Dendritic cell treated with granulocyte-macrophage colony-stimulating factor and Interleukin-4, amounts not matched to agents 40 ng/mL and 50 ng/mL, for 4 days (primary cell): Measurements from ENCODE around the gene EXOC3L4.

ENCODE experiments used
- H3K27ac Mint-ChIP-seq: one replicate; pipeline ENCODE4 v1.8.0; 2022; ENCODE audit warnings: mild to moderate bottlenecking, mixed read lengths
- H3K27me3 Mint-ChIP-seq: one replicate; pipeline ENCODE4 v1.8.0; 2022; ENCODE audit warnings: mild to moderate bottlenecking, mixed read lengths
- H3K36me3 Mint-ChIP-seq: one replicate; pipeline ENCODE4 v1.8.0; 2022; ENCODE audit warnings: low read depth, mixed read lengths
- H3K4me1 Mint-ChIP-seq: one replicate; pipeline ENCODE4 v1.8.0; 2022; ENCODE audit warnings: low read depth, mixed read lengths
- H3K4me3 Mint-ChIP-seq: one replicate; pipeline ENCODE4 v1.8.0; 2022; ENCODE audit warnings: mild to moderate bottlenecking, moderate library complexity, mixed read lengths
- H3K9me3 Mint-ChIP-seq: one replicate; pipeline ENCODE4 v1.8.0; 2022; ENCODE audit warnings: mixed read lengths
- intact Hi-C: fragments of 100-400 bp; cut with micrococcal nuclease; formaldehyde crosslinking; loops from one replicate; pipeline ENCODE4 v1.15.0; 2022

The EXOC3L4 gene

GRCh38 chr14:103093856-103094405, 594 bp upstream of the EXOC3L4 start:
- H3K9me3 Mint-ChIP-seq, result no peaks in the 10 kb centered on the region
- H3K27ac Mint-ChIP-seq, result no peak overlapping the region
- peaks cover 52% of the 10 kb centered on the region for H3K27me3 Mint-ChIP-seq
- H3K4me1 Mint-ChIP-seq, result peaks cover 23% of the 10 kb centered on the region
- no peaks in the 10 kb centered on the region for H3K36me3 Mint-ChIP-seq
- intact Hi-C loops, result no loop called here
- H3K4me3 Mint-ChIP-seq, result no peak overlapping the region

GRCh38 chr14:103095210-103095778, 769 bp downstream of the EXOC3L4 start:
- Mint-ChIP-seq H3K9me3 (no peaks in the 10 kb centered on the region), H3K27me3 (peaks cover 46% of the 10 kb centered on the region), H3K27ac (no peak overlapping the region), H3K4me1 (peaks cover 23% of the 10 kb centered on the region), H3K4me3 (no peak overlapping the region), H3K36me3 (no peaks in the 10 kb centered on the region)
- intact Hi-C loops, result no loop called here

GRCh38 chr14:103096387-103096786, 1.9 kb downstream of the EXOC3L4 start:
- Mint-ChIP-seq H3K4me1 (peaks cover 17% of the 10 kb centered on the region), H3K27ac (no peak overlapping the region), H3K27me3 (peaks cover 48% of the 10 kb centered on the region), H3K36me3 (no peaks in the 10 kb centered on the region), H3K4me3 (no peak overlapping the region), H3K9me3 (no peaks in the 10 kb centered on the region)
- intact Hi-C loops, result no loop called here

- no peaks in the 10 kb centered on the region for H3K9me3 Mint-ChIP-seq
- peaks cover 53% of the 10 kb centered on the region for H3K27me3 Mint-ChIP-seq
- no peak overlapping the region for H3K4me3 Mint-ChIP-seq
- intact Hi-C loops, result no loop called here
- peaks cover 12% of the 10 kb centered on the region for H3K4me1 Mint-ChIP-seq
- no peak overlapping the region for H3K27ac Mint-ChIP-seq
- no peaks in the 10 kb centered on the region for H3K36me3 Mint-ChIP-seq
Measured at GRCh38 chr14:103097244-103097993, 2.9 kb downstream of the EXOC3L4 start.

- Mint-ChIP-seq H3K36me3 (no peaks in the 10 kb centered on the region), H3K9me3 (no peaks in the 10 kb centered on the region), H3K4me1 (peaks cover 18% of the 10 kb centered on the region), H3K27ac (no peak overlapping the region), H3K4me3 (no peak overlapping the region), H3K27me3 (peaks cover 62% of the 10 kb centered on the region)
- intact Hi-C loops, result no loop called here
Measured at GRCh38 chr14:103097994-103098957, 3.8 kb downstream of the EXOC3L4 start.

- peaks cover 66% of the 10 kb centered on the region for H3K27me3 Mint-ChIP-seq
- no peaks in the 10 kb centered on the region for H3K36me3 Mint-ChIP-seq
- H3K4me1 Mint-ChIP-seq, result peaks cover 19% of the 10 kb centered on the region
- intact Hi-C loops, result no loop called here
- H3K9me3 Mint-ChIP-seq, result no peaks in the 10 kb centered on the region
- H3K27ac Mint-ChIP-seq, result no peak overlapping the region
- H3K4me3 Mint-ChIP-seq, result no peak overlapping the region
Measured at GRCh38 chr14:103099081-103099732, 4.7 kb downstream of the EXOC3L4 start.

- Mint-ChIP-seq H3K27me3 (peaks cover 68% of the 10 kb centered on the region), H3K4me3 (no peak overlapping the region), H3K4me1 (peaks cover 15% of the 10 kb centered on the region), H3K9me3 (no peaks in the 10 kb centered on the region), H3K36me3 (no peaks in the 10 kb centered on the region), H3K27ac (no peak overlapping the region)
- intact Hi-C loops, result no loop called here
Measured at GRCh38 chr14:103099733-103100280, 5.3 kb downstream of the EXOC3L4 start.

GRCh38 chr14:103100281-103101121, 6.0 kb downstream of the EXOC3L4 start:
- peaks cover 21% of the 10 kb centered on the region for H3K4me1 Mint-ChIP-seq
- H3K4me3 Mint-ChIP-seq, result no peak overlapping the region
- no peaks in the 10 kb centered on the region for H3K9me3 Mint-ChIP-seq
- H3K27me3 Mint-ChIP-seq, result peaks cover 73% of the 10 kb centered on the region
- H3K36me3 Mint-ChIP-seq, result no peaks in the 10 kb centered on the region
- intact Hi-C loops, result no loop called here
- no peak overlapping the region for H3K27ac Mint-ChIP-seq

GRCh38 chr14:103101257-103101962, 6.9 kb downstream of the EXOC3L4 start:
- intact Hi-C loops, result no loop called here
- H3K36me3 Mint-ChIP-seq, result no peaks in the 10 kb centered on the region
- H3K27me3 Mint-ChIP-seq, result peaks cover 77% of the 10 kb centered on the region
- no peak overlapping the region for H3K4me3 Mint-ChIP-seq
- H3K4me1 Mint-ChIP-seq, result peaks cover 28% of the 10 kb centered on the region
- H3K9me3 Mint-ChIP-seq, result no peaks in the 10 kb centered on the region
- H3K27ac Mint-ChIP-seq, result no peak overlapping the region

GRCh38 chr14:103101963-103102688, 7.6 kb downstream of the EXOC3L4 start:
- Mint-ChIP-seq H3K36me3 (no peaks in the 10 kb centered on the region), H3K27me3 (peaks cover 74% of the 10 kb centered on the region), H3K9me3 (no peaks in the 10 kb centered on the region), H3K4me3 (no peak overlapping the region), H3K27ac (no peak overlapping the region), H3K4me1 (peaks cover 28% of the 10 kb centered on the region)
- intact Hi-C loops, result no loop called here

- Mint-ChIP-seq H3K4me1 (peaks cover 28% of the 10 kb centered on the region), H3K27me3 (peaks cover 70% of the 10 kb centered on the region), H3K4me3 (no peak overlapping the region), H3K36me3 (no peaks in the 10 kb centered on the region), H3K27ac (no peak overlapping the region), H3K9me3 (no peaks in the 10 kb centered on the region)
- intact Hi-C loops, result no loop called here
Measured at GRCh38 chr14:103102689-103103260, 8.2 kb downstream of the EXOC3L4 start.
